NCI-H146 treated with DMSO at 0.1 percent for 48 hours (cell line): ENCODE results near the gene GASK1A.
"Not testable (repeated sequence)": the region's sequence is repeated elsewhere in the genome, so short reads cannot be mapped to it uniquely, and the experiment has no call there.

Experiments
- DNase-seq: peaks from one replicate; lab custom pipeline; 2025; ENCODE audit not compliant: unreplicated experiment; lab: John Stamatoyannopoulos, UW

Gene GASK1A

DNA sequence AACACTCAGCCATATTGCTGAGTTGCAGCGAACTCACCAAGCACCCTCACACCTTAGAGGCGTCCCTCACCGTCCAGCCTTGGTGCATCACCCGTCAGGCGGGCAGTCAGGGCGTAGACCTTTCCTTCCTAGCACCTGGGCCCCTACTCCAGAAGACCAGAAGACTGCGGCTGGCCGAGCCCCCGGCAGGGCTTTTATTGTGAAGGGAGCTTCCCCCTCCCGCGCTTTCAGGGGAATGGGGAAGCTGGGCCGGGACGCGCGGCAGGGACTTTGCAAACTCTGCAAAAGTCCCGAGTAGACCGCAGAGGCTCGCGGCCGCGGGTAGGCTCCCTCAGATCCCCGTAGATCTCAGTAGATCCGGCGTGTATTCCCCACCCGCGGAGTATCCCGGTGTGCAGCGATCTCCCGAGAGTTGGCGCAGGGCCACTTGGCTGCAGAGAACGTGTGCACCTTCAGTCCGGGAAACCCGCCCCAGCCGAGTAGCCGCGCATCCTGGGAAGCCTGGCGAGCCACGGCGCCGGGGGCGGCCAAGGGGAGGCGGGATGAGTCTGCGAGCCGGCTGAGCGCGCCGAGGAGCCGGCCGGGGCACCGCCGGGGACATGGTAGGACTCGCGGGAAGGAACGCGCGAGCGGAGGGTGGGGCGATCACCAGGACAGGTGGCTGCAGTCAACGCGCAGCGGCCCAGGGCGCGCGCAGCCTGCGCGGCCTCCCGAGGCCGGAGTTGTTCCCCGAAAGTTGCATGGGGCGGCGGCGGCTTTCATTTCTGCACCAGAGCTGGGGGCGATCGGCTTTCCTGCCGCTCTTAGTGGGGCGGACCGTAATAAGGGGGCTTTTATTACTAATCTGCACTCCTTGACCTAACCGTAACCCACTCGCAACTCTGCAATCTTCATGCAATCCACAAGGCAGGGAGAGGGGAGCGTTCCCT lies at the start of gene GASK1A:
TSS of gene GASK1A (plus strand) at position 268 of the 929 bp plus-strand sequence. CDS start at position 600, 332 bp downstream.
- no peak for DNase-seq

DNA sequence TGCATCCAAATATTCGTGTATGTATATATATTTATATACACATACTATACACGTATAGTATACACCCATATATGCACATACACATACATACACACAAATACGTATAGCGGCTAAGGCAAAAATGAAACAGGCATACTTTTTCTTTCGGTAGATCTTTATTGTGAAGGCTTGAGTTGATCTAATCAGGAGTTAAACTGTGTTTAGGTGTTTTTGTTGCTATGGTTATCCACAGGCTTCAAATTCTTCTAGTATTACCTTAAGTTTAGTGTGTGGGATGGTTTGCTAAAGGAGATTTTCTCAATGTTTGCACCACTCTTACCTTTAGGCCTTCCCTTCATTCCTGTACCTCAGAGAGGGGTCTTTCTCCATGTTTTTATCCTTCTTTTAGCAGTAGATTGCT lies 45.0 kb upstream of the GASK1A start:
- no peak for DNase-seq

DNA sequence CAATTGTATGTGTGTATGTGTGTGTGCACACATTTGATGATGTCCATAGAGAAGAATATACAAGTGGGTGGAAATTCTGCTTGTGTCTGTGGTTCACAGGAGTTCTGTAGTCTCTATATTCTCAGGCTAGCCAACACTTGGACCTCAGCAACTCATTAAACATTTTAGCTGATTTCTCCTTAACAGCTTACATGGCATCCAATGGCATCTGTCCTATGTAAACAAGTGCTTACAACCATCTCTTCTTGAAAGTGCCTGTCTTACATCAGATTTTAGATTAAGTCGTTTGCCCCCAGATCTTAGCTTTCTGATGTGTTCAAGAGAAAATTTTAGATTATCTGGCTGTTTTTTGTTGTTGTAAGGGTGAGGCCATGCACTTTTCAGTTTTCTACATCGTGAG lies 44.2 kb upstream of the GASK1A start:
- no peak for DNase-seq

DNA sequence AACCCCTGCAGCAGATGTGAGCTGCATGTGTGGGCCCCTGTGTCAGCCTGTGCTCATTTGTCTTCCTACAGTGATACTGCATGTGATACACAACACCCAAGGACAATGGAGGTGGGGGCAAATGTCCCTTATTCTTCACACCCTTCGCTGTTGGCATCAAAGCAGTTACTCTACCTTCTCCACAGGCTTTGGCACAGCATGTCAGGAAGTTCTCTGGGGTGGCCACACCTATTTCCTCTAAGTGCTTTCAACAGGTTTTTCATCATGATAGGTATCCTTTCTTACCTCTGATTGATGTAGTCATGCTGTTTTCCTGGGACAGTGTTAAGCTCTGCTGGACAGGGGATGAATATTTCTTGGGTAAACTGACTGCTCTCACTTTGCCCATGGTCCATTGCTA lies 43.6 kb upstream of the GASK1A start:
- no peak for DNase-seq

DNA sequence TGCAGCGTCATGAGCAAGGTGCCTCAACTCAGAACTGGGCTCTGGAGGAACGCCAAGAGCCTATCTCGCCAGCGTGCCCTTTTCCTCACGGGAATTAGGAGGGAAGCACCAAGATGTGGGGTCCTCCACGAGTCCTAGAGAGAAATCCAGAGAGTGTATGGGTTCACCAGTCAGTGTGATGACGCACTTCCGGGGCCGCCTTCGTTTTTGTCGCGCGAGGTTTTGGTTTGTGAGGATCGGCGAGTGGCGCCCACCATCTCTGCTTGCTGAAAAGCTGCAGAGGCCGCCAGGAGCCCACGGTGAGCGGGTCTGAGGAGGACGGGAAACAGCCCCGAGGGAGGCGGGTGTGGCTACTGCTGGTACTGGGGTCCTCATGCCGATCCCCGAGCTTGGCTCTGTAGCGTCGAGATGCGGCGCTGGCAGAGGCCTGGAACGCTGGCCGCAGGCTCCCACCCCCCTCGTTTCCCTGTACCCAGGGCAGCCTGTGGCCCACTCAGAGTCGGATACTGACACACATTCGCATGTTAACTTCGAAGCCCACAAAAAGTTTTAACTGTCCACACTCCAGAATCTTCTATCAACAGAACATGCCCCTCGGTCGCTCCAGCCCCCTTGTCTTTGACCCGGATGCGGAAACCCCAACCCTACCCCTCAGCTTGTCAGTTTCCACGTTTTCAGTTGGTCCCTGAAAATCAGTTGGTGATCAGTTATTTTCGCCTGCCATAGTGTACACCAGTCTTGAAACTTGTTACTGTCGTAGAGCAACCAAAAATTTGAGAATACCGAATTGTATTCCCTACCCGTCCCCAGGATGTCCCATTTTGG lies 42.7 kb upstream of the GASK1A start:
- DNase-seq, result no peak

DNA sequence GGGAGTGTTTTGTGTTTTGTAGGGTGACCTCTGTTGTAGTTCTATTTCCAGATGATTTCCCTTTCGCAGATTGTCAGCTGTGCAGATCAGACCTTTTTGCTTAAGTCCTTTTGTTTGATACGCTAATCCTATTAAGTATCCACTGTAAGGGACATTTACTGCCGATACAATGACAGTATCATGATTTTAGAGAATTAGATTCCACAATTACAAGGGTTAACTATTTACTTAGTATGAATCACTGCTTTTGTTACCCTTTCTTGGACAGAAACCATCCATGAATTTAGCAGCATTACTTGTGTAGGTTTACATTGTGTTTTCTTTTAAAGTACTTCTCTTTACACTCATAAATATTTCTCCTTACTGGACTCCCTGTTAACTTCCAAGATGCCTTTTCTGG lies 41.8 kb upstream of the GASK1A start:
- DNase-seq, result no peak

DNA sequence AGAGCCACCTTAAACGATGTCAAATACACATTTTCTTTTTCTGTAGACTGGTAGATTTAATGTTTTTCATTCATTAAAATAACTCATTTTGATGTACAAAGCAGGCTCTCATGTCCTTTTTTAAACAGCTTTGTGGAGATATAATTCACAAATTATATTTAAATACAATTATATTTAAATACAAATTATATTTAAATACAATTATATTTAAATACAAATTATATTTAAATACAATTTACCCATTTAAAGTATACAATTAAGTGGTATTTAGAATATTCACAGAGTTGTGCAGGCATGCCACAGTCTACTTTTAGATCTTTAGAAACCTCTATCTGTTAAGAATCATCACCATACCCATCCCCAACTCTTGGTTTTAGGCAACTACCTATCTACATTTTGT lies 36.4 kb upstream of the GASK1A start:
- no peak for DNase-seq

DNA sequence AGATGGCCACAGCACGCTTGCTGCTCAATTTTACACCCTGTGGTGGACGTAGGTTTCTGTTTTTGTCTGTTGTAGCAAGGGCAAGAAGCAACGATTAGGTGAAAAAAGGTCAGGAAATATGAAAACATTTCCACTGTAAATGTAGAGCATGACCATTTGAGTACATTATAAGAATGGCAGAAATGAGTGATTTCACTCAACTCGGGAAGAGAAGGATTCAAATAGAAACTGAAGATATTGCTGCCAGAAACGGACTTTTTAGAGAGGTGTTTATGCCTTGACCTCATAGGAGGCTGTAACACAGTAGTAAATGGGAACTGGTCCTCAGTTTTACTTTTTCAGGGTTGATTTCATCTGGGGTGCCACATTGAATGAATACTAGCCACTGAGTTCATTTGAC lies 33.1 kb upstream of the GASK1A start:
- DNase-seq, result no peak

DNA sequence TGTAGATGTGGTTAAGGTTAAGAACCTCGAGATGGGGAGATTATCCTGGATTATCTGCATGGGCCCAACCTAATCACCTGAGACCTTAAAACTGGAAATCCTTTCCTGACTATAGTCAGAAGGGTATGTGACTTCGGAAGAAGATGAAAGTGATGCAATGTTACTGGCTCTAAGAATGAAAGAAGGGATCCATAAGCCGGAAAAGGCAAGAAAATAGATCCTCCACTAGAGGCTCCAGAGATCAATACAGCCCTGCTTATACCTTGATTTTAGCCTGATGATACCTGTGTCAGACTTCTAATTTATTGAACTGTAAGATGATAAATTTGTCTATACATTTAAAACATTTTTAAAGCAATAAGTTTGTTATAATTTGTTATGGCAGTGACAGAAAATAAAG lies 21.5 kb upstream of the GASK1A start:
- no peak for DNase-seq

DNA sequence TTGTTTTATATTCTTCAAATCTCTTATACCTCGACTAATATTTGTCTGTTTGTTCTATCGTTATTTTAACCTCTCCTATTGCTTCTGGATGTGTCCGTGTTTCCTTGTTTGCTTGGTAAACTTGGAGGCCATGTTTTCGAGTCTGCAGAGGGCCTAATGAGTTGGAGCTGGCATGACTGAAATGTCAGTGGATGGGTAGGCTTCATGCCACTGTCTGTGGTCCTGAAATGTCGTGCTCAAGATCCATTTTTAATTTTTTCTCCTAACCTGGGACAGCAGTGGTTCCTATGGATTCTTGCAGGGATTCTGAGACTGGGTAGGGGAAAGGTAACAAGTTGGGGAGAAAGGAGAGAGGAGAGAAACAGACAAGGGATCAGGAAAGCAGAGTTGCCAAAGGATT lies 18.8 kb upstream of the GASK1A start:
- no peak for DNase-seq

DNA sequence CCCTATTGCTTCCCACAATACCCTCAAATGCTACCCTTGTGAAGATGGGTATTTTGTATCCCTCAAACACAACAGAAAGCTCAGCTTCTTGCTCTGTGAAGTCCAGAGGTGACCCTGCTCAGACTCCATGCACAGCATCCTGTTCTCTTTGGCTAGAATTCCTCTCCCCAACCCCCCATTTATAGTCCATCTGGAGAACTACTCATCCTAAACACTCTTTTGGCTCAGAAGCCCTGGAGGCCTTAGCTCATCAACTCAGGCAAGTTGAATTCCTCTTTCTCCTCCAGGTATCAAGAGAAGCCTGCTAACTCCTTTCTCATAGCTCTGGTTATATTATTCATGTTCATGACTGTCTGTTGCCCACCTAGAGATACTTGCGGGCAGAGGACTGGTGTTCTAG lies 18.3 kb upstream of the GASK1A start:
- no peak for DNase-seq

DNA sequence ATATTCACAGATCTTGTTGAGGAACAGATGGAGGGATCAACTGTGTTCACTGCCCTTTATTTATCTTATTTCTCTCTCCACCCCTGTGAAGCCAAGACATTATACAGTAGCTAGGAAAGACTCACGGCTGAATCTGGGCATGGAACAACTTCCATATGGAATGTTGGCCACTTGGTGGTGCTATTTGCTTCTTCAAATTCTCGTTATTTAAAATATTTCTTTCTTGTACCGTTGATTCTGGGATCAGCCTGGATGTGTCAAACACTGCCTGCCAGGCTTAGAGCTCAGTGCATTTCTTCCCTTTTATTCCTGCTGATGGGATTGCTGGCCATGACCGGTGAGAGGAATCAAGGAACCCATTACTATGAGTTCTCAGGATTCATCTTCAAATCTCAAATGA lies 17.5 kb upstream of the GASK1A start:
- peak; percentile 8 for DNase-seq

DNA sequence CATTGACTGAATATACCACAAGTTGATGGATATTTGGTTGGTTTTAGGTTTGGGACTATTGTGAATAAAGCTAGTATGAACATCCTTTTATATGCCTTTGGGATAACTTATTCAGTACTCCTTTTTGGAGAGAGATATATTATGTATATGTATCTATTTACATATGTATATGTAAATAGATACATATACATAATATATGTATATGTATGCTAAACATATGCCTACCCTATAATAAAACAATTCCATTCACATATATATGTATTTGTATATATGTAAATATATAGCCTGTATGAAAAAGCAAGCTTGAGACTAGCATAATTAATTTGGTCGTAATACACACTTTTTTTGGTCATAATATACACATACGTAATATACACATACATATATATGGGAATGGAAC lies 15.8 kb upstream of the GASK1A start:
- DNase-seq, result no peak

DNA sequence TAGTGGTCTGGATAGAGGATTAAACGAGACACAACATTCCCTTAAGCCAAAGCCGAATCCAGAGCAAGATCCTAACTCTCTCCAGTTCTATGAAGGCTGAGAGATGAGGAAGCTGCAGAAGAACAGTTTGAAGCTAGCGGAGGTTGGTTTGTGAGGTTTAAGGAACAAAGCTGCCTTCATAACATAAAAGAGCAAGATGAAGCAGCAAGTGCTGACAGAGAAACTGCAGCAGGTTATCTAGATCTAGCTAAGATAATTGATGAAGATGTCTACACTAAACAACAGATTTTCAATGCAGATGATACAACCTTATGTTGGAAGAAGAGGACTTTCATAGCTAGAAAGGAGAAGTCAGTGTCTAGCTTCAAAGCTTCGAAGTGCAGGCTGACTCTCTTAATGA lies 14.8 kb upstream of the GASK1A start:
- DNase-seq, result no peak

DNA sequence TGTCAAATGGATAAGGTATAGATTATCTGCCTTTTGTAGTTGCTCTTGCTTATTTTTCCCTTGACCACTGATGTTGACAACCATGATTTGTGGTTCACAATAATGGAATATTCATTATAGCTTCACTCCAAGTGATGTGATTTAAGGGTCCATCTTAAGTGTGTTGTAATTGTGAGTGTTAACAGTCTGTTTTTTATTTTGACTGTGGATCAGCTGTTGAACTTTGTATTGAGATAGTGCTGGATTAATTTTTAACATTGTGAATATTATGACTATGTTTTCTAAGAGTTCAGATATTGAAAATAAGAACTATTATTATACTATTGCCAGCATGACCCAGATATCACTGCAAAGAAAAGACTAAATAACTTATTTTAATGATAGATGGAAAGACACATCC lies 8.6 kb upstream of the GASK1A start:
- DNase-seq, result no peak

DNA sequence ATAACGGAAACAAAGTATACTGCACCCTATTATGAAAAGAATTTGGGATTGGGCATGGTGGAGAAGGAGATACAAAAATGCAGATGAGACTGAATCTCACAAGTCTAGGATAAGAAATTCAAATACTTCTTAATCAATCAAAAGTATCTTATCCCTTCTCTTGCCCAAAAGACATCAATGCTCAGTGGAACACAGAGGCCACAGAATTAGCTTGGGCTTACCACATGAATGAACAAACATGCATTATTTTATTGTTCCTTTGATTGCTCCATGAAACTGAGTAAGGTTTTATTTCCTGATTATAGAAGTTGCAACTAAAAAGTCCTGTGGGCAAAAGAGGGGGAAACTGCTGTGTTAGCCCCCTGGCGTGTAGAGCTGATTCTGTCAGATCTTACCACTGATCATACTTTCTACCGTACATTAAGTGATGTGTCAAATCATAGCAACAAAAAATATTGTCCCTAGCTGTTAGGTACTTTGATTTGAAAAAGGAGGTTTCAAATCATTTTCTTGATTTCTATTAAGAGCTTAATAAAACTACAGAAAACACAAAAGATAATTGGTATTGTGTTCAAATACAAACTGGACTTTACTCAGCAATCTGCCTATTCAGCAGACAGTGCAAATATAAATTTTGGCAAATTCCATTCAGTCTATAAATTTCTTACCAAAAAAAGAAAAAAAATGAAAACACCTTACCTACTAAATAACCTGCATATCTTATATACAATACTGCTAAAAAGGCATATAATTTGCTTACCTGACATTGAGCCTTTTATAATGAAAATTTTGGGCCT lies 7.9 kb upstream of the GASK1A start:
- DNase-seq, result no peak

DNA sequence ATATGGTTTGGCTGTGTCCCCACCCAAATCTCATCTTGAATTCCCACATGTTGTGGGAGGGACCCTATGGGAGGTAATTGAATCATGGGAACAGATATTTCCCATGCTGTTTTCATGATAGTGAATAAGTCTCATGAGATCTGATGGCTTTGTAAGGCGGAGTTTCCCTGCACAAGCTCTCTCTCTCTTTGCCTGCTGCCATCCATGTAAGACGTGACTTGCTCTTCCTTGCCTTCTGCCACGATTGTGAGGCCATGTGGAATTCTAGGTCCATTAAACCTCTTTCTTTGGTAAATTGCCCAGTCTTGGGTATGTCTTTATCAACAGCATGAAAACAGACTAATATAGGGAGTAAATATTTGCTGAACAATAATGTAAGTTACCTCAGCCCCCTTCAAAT lies 4.2 kb upstream of the GASK1A start:
- not testable (repeated sequence) for DNase-seq

DNA sequence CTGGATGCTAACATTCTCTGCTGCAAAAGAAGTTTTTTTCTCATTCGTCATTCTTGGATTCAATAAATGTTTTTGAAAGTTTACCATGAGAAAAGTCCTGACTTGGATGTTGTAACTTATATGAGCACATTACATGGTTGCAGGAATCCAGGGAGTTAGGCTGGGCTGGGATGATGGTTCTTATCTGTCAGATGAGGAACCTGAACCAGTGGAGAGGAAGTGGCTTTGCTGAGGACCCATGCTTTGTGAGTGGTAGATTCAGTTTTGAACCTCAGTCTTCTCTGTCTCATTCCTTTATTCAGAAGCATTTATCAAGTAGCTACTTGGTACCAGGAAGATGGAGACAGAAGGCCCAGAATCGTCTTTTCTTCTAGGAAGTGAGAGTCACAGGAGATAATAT lies 3.7 kb upstream of the GASK1A start:
- no peak for DNase-seq

DNA sequence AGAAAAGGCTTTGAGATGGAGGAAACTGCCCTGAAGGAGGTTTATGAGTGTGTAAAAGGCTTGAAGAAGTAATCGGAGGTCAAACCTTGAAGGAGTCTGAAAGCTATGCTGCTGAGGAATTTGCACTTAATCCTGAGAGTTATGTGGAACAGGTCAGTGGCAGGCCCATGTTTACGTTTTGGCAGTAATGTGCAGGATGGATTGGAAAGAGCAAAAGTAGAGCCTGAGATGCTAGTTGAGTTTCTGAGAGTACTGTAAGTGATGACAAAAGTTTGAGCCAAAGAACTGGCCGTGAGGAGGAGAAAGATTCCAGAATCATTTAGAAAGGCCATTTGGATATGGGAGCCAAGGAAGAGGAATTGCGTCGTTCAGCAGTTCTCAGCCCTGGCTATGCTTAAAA lies 3.2 kb upstream of the GASK1A start:
- DNase-seq, result no peak

DNA sequence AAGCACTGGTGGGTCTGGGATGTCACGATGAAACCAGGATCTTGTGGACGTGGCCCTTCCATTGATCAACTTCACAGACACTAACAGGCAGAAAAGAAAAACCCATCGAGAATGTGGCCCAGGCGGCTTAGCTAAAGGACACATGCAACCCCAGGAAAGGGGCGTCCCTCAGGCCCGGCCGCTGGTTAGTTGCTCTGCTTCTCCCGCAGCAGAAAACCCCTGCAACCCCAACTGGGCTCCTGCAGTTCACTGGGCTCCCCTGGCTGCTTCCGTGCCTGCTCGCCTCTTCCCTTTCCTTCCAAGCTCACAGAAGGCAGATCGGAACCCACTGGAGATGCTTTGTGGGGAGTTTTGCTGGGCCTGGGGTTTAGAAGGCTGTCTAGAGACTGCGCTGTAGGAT lies 1.1 kb downstream of the GASK1A start:
- no peak for DNase-seq

DNA sequence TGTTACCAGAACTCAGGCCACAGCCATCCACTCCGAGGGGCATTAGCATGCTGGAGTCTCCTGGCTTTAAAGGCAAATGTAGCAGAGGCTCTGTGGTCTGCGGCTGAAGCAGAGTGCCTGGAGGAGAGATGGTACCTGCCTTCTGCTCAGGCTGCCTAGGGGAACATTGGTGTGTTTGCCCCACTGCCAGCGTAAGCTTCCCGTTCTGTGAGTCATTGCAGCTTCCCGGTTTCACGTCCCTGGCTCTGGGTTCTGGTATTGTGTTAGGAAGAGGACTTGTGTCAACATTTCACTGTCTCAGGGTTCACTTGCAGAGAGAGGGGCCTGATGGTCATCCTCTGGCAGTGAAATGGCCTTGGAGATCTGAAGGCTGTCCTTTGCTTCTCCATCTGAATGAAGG lies 1.8 kb downstream of the GASK1A start:
- DNase-seq, result no peak
